Right renal cortex interstitium (tissue), 3 donors: Measurements from ENCODE around the gene RAD51B. TPM values are rescaled to one million over a fixed set of nuclear protein-coding genes. Genes with fewer than 3 reads are reported as not detected.
A peak's percentile ranks its signal among the peaks of the same experiment; 100 is the strongest.
"Not testable (repeated sequence)": the region's sequence is repeated elsewhere in the genome, so short reads cannot be mapped to it uniquely, and the experiment has no call there.

ENCODE experiments used
- DNase-seq, 3 donors: peaks; one replicate each; pipeline ENCODE4 v3.0.0-alpha.2; 2013; ENCODE audit warnings: low read depth in 3 of 3, low spot score in 2 of 3
- polyA plus RNA-seq, 3 donors: library from polyadenylated mRNA; unstranded; fragments of 120-200 nt; gene quantifications; one replicate each; pipeline ENCODE4 v1.2.1, GENCODE V29; 2013; ENCODE audit not compliant: insufficient read length in 3 of 3

The RAD51B gene
- polyA plus RNA-seq, 3 donors, result 11.3 to 11.9 (median 11.6) TPM

DNA sequence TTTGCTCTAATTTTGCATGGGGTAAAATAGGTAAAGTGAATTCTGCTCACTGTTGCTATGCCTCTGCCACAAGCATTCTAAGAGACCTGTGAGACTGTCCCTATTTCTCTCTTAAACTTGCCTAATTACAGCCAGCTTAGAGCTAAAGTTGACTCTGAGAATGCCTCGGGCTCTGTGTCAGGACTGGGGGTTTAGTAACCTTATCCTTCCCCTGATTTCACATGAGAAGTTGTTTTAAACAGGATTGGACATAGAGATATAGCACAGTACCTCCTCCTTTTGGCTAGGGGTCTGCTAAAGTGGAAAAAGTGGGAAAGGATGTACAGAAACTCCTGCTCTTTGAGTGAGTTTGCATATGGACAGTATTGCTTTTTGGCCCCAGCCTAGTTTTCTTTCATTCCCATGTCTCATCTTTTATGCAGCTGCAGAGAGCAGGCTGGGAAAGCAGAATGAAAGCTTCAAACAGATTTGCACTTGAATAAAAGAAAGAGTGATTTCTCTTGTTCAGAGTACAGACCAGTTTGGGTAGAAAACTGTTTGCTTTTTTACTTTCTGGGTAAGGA is 122.0 kb downstream of the RAD51B start:
- DNase-seq, result no peak

DNA sequence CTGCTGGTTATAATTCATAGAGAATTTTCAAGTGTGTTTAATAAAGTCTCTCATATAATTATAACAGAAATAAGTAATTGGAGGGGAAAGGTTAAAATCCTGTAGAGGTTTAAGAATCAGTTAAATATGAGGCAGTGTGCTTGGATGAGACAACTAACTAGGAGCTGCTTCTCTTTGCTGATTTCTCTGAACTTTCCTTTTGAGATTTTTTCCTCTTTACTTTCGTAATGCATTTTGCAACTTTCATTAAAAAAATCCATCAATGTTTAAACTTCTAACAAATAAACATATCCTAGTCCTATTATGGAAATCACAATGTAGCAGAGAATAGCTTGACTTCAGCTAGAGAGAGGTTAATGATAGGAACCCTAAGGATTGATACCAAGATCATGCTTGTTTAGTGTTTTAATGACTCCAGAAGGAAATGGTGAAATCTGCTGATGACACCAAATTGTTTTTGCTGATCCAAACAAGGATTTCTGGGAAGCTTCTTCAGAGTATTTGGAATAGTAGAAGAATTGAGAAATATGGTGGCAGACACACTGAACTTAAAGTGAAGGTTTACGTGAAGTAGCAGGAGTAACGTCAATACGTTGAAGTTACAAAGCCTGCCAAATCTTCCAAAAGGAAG is 122.6 kb downstream of the RAD51B start:
- no peak for DNase-seq

DNA sequence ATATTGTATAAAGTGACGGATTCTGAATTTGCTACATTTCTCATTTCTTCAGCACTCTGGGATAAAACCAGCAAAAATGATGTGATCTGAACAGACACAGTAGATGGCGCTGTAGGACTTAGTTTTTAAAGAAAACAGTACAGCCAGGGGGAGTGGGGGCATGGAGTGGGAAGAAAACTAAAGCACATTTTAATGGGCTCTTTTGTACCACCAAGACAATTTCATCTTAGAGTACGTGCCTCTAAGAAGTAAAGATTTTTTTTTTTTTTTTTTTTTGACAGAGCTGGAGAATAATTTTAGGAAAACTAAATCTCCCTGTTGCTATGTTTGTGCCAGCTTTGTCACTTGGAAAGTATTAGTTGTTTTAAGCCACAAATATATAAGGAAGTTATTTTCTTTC is 124.4 kb downstream of the RAD51B start:
- DNase-seq, result peak; percentile 85 to 90 (median 88)

DNA sequence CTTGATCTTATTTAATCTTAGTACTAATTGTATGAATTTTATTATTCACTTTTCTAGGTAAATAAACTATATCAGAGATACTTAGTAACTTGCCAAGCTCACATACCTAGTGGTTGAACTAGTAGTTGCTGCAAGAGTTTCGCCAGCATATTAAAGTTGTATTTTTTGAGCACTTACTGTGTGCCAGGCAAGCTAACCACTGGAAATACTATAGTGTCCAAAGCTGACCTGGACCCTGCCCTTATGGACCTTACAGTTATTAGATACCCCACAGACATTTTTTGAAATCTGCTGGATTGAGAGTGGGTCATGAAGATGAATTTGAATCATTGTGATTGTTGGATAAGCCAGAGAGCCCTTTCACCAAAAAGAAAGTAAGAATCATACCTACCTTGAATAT is 125.0 kb downstream of the RAD51B start:
- no peak for DNase-seq

DNA sequence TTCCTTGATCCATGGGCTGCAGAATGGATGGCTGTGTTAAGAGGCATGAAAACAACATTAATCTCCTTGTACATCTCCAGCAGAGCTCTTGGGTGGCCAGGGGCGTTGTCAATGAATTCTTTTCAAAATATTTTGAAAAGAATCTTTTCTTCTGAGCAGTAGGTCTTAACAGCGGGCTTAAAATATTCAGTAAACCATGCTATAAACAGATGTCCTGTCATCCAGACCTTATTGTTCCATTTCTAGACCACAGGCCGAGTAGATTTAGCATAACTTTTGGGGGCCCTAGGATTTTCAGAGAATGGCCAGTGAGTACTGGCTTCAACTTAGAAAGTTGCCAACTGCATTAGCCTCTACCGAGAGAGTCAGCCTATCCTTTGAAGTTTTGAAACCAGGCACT is 130.2 kb downstream of the RAD51B start:
- DNase-seq, result no peak

DNA sequence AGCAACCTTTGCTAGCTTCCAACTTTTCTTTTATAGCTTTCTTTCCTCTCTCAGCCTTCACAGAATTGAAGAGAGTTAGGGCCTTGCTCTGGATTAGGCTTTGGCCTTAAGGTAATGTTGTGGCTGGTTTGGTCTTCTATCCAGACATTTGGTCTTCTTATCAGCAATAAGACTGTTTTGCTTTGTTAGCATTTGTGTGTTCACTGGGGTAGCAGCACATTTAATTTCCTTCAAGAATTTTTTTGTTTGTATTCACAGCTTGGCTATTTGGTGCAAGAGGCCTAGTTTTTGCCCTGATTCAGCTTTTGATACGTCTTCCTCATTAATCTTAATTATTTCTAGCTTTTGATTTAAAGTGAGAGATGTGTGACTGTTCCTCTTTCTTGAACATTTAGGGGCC is 130.8 kb downstream of the RAD51B start:
- no peak for DNase-seq

DNA sequence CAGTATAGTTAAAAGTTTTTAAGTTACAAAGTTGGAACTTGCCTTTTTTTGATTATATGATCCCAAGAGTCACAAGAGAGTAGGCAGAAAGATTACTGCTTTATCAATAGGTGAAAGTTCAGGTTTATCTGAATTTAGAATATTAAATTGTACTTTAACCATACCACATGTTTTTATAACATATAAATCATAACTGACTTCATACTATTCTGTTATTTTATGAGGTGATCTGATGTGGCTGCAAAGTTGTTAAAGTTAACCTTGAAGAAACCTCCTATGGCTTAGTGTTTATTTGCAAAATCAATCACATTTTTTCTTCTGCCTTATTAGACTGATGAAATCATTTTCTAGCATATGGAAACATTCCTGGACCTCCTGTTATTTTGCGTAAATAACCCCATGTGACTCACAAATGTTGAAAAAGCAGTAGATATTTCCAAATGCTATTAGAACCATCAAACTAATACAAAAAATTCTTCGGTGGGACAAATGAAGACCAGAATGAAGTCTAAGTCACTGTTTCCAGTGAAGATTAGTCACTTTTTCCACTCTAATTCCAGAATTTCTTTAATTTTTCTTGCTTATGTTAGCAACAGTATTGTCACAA is 132.1 kb downstream of the RAD51B start:
- DNase-seq, result no peak

DNA sequence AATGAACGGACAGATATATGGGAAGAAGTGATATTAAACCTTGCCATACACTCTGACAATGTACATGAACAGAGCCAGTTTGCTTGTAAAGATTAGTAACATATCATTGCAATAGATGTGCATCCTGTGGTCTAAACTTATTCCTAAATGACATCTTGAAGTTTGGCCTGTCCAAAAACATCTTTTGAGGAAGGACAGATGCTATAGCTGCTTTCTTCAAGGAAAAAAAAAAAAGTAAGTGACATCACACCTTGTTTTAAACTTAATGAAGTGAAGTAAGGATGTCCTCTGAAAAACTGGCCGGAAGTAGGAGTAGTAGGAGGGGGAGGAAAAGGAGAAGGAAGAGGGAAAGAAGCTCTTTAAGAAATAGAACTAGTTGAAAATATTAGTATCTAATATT is 132.8 kb downstream of the RAD51B start:
- no peak for DNase-seq

DNA sequence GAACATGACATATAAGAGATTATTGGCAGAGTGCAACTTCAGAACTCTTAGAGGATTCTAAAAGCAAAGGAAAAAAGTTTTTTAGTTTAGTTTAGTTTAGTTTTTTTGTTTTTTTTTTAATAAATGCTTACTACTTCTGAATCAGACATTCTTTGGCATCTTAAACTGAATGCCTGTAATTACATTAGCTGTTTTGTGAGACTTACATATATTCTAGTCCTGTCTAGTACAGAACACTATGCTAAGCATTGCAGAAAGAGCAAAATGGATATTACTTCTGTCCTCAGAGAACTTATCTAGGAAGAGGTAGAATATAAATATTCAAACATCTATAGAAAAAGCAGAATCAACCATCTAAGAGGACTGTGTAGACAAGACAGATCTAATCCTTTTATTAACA is 133.2 kb downstream of the RAD51B start:
- no peak for DNase-seq

DNA sequence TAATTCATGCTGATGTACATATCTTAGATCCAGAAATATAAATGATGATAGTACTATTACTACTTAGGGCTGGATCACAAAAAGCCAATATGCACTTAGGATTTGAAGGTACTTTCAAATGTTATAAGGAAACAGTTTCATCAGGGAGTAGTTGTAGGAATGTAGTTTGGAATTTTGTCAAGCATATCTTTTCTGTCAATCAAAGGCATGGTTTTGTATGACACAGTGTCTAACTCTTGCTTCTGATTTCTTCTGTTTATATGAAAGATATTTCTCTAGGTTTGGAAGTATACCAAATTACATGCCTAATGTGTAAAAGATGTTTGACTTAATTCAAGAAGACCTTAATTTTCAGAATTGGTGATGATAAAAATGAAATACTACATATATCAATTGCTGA is 135.7 kb downstream of the RAD51B start:
- DNase-seq, result no peak

DNA sequence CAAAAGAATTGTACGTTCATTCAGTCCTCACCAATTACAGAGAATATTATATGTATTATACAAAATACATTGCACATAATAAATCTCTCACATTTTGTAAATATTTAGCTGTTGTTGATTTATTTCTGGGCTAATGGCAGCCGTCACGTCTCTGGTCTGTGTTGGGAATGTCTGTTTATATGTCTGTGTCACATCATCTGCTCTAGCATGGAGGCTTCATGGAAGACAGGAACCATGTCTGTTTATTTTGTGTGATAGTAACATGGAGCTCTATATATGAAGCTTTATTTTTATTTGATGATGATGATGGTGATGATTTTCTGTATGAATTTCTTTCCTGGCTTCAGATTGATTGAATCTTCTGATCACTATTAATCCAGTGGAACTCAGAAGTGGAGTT is 138.4 kb downstream of the RAD51B start:
- DNase-seq, result no peak

DNA sequence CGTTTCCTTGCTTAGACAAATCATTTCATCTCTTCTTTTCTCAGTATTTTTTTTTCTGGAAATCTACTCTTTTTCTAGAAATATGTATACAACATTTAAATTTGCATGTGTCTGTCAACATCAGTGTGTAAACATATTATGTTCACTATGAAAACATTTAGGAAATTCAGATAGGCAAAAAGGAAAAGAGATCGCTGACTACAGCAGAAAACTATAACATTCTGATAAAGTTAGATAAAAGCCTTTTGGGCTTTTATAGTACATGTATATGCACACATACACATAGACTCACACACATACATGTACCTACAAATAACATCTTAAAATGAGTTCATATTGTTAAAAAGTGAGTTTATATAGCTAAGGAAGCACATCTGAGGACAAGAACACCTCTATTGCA is 142.1 kb downstream of the RAD51B start:
- no peak for DNase-seq

DNA sequence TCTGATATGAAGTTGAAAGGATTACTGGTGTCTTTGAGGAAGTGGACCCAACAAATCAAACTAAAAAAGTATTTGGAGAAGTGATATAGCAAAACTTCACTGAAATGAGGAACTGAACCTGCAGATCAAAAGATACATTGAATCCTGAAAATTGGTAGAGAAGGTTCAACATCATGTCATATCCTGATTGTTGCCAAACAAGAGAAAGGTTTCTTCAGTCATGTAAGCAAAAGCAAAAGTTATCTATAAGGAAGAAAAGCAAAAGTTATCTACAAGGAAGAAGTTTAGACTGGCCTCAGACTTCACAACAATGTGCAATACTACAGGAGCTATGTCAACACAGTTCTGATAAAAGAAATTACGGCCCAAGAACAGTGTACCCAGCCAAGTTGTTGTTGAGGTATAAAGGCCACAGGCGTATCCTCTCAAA is 142.7 kb downstream of the RAD51B start:
- DNase-seq, result no peak

DNA sequence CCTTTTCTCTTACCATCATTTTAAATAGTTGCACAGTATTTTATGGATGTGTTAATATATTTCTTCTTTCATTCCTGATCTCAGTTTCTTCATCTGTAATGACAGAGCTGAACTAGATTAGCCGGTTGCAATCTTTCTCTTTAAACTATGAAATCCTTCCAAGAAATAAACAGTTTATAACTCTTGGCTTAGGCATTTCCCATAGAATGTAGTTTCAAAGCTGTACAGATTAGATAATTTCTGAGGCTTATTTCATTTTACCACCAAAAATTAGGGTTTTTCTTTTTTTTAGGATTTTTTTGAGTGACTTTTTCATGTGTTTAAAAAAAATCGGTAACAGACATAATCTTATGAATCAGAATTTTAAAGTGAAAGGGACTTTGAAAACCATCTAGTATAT is 144.0 kb downstream of the RAD51B start:
- no peak for DNase-seq

DNA sequence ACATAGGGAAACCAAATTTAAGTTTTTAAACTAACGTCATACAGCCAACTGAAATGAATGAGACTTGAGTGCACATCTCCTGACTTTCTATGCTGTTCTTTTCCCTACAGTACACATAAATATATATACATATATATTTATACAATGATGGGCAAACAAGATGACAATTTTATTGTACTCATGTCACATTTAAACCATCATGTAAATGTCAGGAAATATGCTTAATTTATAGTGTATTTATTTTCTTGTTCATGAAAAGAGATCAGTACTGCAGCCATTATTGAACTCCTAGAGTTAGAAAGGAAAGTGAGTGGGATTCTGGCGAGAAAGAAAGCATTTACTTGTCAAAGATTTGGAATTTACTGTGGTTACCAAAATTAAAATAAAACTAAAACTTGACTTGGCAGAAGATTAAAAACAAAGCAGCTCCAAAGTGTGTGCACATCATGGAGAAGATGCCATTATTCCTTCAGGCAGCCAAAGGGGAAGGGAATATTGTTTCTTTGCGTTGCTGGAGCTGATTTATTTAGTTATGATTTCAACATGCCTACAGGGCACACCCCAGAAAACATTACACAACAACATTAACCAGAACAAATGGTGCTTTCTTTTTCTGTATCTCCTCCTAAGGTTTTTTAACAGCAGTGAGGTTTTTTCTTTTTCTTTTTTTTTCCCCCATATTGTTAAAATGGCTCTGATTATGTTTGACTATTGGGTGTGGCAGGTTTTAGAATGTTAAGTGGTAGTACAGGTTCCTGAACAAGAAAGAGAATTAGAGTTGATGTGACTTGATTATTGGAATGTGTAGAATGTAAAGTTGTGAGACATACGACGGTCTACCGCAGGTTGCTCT is 144.6 kb downstream of the RAD51B start:
- no peak for DNase-seq

DNA sequence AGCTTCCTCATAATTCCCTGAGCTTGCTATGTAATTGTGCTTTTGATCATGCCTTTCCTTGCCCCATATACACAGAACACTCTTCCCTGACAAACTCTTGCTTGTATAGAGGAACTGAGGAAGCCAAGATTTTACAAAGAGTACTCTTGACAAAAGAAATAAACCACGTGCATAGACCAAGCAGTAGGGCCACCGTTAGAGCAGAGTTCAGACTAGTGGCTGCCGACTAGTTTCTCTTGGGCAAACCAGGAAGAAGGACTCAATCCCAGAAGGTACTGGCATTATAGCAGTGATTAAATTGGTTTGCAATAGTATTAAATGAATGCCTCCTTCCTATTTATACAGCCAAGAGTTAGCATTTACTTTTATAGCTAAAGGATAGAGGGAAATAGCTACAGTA is 146.1 kb downstream of the RAD51B start:
- DNase-seq, result no peak

DNA sequence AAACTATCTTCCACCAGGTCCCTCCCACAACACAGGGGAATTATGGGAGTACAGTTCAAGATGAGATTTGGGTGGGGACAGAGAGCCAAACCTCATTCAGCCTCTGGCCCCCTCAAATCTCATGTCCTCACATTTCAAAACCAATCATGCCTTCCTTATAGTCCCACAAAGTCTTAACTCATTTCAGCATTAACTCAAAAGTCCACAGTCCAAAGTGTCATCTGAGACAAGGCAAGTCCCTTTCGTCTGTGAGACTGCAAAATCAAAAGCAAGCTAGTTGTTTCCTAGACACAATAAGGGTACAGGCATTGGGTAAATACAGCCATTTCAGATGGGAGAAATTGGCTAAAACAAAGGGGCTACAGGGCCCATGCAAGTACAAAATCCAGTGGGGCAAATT is 147.6 kb downstream of the RAD51B start:
- no peak for DNase-seq

DNA sequence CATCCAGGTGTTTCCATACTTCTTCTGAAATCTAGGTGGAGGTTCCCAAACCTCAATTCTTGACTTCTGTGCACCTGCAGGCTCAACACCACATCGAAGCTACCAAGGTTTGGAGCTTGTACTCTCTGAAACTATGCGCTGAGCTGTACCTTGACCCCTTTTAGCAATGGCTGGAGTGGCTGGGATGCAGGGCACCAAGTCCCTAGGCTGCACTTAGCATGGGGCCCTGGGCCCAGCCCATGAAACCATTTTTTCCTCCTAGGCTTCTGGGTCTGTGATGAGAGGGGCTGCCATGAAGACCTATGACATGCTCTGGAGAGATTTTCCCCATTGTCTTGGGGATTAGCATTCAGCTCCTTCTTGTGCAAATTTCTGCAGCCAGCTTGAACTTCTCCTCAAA is 148.4 kb downstream of the RAD51B start:
- not testable (repeated sequence) for DNase-seq

DNA sequence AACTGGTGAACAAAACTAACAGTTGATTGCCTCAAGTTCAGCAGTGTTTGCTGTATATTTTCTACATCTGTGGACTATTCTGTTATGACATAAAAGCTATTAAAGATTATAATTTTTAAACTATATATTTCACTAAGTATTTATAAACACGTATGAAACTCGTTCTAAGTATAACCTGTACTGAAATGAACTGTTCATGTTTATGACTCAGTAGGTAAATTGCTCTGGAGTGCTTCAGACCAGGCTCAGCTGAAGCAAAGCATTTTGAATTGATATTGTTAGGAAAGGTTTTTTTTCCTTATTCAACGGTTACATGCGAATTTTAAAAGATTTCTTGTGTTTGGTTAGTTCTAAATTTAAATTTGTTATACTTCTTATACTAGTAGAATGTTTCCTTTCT is 151.3 kb downstream of the RAD51B start:
- DNase-seq, result no peak

DNA sequence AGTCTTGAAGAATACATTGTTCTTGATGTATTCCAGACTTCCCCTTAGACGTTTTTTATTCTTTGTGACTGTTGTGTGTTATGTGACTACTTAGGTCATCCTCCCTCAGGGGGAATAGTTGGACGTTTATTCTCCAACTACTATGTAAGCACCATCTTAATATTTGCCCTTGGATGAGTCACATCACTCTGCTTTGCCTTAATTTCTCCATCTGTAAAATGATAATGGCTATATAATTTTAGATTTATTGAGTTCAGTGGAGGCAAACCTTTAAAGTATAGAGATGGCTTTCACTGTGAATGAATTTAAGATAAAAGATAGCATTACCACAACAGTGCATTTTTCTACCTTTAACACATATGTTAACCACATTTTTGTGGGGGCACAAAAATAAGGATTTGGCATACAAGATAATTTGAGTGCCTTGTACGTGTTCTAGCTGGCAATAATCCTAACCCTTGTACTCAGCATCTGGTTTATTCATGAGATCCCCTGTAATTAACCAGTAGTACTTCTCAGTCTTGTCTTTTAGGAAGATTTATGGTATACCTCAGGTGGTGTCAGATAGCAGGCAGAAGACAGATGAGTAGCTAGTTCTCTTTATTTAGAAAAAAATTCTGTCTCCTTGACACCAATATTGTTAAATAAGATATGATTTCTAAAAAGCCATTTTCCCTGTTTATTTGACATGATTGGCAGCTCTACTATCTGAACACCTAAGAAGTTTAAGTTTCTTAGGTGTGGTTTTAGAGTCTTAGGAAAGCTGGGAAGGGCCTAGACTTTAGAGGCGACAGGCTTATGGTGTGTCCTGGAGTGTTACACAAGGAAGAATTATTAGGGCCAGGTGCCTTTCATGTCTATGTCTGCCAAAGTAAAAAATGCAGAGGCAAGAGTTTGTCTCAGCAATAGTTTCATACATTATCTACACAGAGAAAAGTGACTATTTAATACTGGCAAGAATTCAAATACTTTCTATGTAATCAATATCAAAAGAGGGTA is 152.3 kb downstream of the RAD51B start:
- DNase-seq, result no peak
